Measurements from ENCODE around the gene C16orf89.

C16orf89 gene

DNA sequence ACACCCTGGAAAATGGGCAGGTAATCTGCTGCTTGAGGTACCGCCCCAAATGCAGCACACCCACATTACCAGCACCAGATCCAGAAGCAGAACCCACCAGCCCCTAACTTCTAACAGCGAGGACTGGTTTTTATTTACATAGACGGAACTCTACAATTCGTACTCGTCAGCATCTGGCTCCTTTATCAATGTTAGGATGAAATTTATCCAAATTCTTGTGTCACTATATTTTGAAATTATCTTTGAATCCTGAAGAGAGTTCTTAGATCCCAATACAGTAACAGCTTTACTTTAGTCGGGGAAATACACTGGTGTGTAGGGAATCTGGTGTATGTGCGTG lies 5.6 kb upstream of the C16orf89 start:
- in situ Hi-C loops (cut with MboI; ENCODE audit: low pct_unique_long_range_greater_than_20kb, low sequenced_read_pairs, unreplicated experiment): loop anchor here (25.0 kb wide), 1 partner anchor 334 kb away; the partner anchor contains the start of genes ANKS3 and DNAAF8
- DNase-seq (ENCODE audit: low spot score): no peak

DNA sequence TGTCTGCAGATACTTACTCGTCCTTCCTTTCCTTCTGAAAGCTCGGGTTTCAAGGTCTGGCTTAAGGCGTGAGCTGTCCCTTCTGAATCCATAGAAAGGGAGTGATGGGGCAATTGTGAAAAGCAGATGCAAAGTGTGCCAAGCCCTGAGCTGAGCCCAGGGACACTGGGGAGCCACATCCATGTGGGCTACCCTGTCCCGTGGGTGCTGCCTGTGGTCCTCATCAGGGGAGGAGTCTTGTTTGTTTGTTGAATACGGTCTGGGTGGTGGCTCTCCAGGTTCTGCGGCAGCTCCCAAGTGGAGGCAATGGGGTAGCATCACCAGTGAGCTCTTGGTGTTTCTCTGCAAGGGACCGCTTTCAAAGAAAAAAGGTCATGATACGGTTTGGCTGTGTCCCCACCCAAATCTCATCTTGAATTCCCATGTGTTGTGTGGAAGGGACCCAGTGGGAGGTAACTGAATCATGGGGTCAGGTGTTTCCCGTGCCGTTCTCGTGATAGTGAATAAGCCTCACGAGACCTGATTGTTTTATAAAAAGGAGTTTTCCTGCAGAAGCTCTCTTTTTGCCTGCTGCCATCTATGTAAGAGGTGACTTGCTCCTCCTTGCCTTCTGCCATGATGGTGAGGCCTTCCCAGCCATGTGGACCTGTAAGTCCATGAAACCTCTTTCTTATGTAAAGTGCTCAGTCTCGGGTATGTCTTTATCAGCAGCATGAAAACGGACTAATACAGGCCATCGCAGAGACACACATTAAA lies 4.9 kb upstream of the C16orf89 start:
- TF ChIP-seq, protein P1, sequence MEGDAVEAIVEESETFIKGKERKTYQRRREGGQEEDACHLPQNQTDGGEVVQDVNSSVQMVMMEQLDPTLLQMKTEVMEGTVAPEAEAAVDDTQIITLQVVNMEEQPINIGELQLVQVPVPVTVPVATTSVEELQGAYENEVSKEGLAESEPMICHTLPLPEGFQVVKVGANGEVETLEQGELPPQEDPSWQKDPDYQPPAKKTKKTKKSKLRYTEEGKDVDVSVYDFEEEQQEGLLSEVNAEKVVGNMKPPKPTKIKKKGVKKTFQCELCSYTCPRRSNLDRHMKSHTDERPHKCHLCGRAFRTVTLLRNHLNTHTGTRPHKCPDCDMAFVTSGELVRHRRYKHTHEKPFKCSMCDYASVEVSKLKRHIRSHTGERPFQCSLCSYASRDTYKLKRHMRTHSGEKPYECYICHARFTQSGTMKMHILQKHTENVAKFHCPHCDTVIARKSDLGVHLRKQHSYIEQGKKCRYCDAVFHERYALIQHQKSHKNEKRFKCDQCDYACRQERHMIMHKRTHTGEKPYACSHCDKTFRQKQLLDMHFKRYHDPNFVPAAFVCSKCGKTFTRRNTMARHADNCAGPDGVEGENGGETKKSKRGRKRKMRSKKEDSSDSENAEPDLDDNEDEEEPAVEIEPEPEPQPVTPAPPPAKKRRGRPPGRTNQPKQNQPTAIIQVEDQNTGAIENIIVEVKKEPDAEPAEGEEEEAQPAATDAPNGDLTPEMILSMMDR (IDR thresholded peaks at IDR 0.05; ENCODE audit: extremely low read depth, insufficient read depth, missing control alignments): no peak
- in situ Hi-C loops (cut with MboI; ENCODE audit: low pct_unique_long_range_greater_than_20kb, low sequenced_read_pairs, unreplicated experiment): loop anchor here (25.0 kb wide), 1 partner anchor 333 kb away; the partner anchor contains the start of genes ANKS3 and DNAAF8
- DNase-seq (ENCODE audit: low spot score): no peak

More for the DNA sequence above, 5.6 kb upstream of the C16orf89 start:
- TF ChIP-seq, protein P1 (IDR thresholded peaks at IDR 0.05; ENCODE audit: extremely low read depth, insufficient read depth, missing control alignments): no peak

DNA sequence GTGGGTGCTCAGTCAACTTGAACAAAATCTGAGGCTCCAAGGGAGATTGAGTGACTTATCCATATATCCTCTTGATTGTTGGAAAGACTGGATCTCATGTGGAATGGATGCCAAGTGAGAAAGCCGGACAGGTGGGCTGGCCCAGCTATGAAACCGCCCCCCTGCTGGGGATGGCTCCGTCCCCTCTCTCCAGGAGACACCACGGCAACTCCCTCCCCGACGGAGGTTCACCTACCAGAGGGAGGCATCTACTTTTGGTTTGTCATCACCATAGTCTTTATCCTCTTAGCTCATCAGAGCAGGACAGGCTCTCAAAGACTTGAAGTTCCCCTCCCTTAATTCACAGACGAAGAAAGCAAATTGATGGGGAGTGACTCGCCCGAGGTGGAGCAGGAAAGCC lies 4.1 kb upstream of the C16orf89 start:
- TF ChIP-seq, protein P1 (IDR thresholded peaks at IDR 0.05; ENCODE audit: extremely low read depth, insufficient read depth, missing control alignments): no peak
- no peak for DNase-seq (ENCODE audit: low spot score)
- in situ Hi-C loops (cut with MboI; ENCODE audit: low pct_unique_long_range_greater_than_20kb, low sequenced_read_pairs, unreplicated experiment): loop anchor here (25.0 kb wide), 1 partner anchor 333 kb away; the partner anchor contains the start of genes ANKS3 and DNAAF8

DNA sequence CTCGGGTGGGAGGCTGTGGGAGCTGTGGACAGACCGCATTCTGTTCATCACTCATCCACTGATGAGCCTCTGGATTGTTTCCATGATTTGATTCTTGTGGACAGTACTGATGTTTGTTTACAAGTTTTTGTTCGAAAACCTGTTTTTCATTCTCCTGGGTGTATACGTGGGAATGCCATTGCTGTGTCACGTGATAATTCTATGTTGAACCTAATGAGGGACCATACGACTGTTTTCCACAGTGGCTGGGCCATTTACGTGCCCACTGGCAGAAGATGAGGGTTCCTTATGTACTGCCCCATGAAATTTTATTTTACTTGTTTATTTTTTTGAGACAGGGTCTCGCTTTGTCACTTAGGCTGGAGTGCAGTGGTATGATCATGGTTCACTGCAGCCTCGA lies 3.3 kb upstream of the C16orf89 start:
- TF ChIP-seq, protein P1 (IDR thresholded peaks at IDR 0.05; ENCODE audit: extremely low read depth, insufficient read depth, missing control alignments): no peak
- in situ Hi-C loops (cut with MboI; ENCODE audit: low pct_unique_long_range_greater_than_20kb, low sequenced_read_pairs, unreplicated experiment): loop anchor here (25.0 kb wide), 1 partner anchor 332 kb away; the partner anchor contains the start of genes ANKS3 and DNAAF8

DNA sequence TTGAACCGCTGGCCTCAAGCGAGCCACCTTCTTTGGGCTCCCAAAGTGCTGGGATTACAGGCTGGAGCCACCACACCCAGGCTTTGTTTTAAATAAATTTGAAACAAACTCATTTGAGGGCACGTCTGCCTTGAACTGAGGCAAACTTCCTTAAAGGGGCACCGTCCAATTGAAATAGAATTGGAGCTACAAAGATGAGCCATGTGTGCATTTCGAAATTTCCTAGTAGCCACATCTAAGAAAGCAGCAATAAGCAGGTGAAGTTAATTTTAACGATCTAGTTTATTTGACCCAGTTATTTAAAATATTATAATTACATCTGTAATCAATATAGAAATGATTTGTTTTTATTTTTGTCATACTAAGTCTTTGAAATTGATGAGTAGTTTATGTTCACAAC lies 755 bp upstream of the C16orf89 start:
- DNase-seq (ENCODE audit: low spot score): no peak
- in situ Hi-C loops (cut with MboI; ENCODE audit: low pct_unique_long_range_greater_than_20kb, low sequenced_read_pairs, unreplicated experiment): loop anchor here (25.0 kb wide), 1 partner anchor 329 kb away; the partner anchor contains the start of genes ANKS3 and DNAAF8
- TF ChIP-seq, protein P1 (IDR thresholded peaks at IDR 0.05; ENCODE audit: extremely low read depth, insufficient read depth, missing control alignments): no peak

More for the DNA sequence above, 3.3 kb upstream of the C16orf89 start:
- DNase-seq (ENCODE audit: low spot score): no peak

DNA sequence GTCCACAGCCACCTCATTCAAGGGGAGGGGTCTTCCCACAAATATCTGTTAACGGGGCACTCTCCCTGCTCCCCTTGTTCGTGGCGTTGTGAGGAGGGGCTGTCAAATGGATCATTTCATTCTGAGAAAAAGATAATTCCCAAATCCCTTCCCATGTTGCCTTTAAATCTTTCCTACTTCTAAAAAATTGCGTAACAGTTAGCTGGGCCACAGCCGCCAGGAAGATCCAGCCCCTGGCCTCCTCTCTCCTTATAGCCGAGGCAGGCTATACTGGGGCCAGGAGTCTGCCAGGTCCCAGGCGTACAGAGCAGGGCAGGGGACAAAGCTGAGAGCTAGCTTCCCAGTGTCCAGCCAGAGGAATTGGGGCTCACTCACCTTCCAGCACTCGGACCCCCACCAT lies 430 bp downstream of the C16orf89 start:
- TF ChIP-seq, protein P1 (IDR thresholded peaks at IDR 0.05; ENCODE audit: extremely low read depth, insufficient read depth, missing control alignments): no peak
- DNase-seq (ENCODE audit: low spot score): no peak
- in situ Hi-C loops (cut with MboI; ENCODE audit: low pct_unique_long_range_greater_than_20kb, low sequenced_read_pairs, unreplicated experiment): loop anchor here (25.0 kb wide), 1 partner anchor 328 kb away; the partner anchor contains the start of genes ANKS3 and DNAAF8
